GM21360 (cell line): ENCODE measurements around the gene RTRAF.

Experiments
- ATAC-seq: cut with Tn5 transposase; IDR thresholded peaks from one replicate; pipeline ENCODE4 v1.9.1; 2021; ENCODE audit warnings: mild to moderate bottlenecking, moderate library complexity; ENCODE audit not compliant: unreplicated experiment

RTRAF gene

GRCh38 chr14:52020161-52020714 lies 30.9 kb downstream of the RTRAF start:
- no peak for ATAC-seq

GRCh38 chr14:52020866-52021717 lies 31.7 kb downstream of the RTRAF start:
- ATAC-seq = no peak

GRCh38 chr14:52021957-52022600 lies 32.7 kb downstream of the RTRAF start:
- peak; percentile 86 for ATAC-seq

GRCh38 chr14:52023518-52023917 lies 34.2 kb downstream of the RTRAF start:
- no peak for ATAC-seq

- ATAC-seq = no peak
Observed at GRCh38 chr14:52025310-52025709, 36.0 kb downstream of the RTRAF start.

- ATAC-seq = no peak
Observed at GRCh38 chr14:52026017-52026660, 36.8 kb downstream of the RTRAF start.

- ATAC-seq = no peak
Observed at GRCh38 chr14:52026901-52027300, 37.6 kb downstream of the RTRAF start.

- no peak for ATAC-seq
Observed at GRCh38 chr14:52029881-52030280, 40.5 kb downstream of the RTRAF start.

GRCh38 chr14:52031781-52032180 lies 42.4 kb downstream of the RTRAF start:
- ATAC-seq = no peak

GRCh38 chr14:52032204-52032801 lies 43.0 kb downstream of the RTRAF start:
- no peak for ATAC-seq

- ATAC-seq = no peak
Observed at GRCh38 chr14:52033101-52033642, 43.8 kb downstream of the RTRAF start.

GRCh38 chr14:52039124-52039815 lies 49.9 kb downstream of the RTRAF start:
- no peak for ATAC-seq

- no peak for ATAC-seq
Observed at GRCh38 chr14:52040598-52040997, 51.3 kb downstream of the RTRAF start.

GRCh38 chr14:52042371-52043289 lies 53.3 kb downstream of the RTRAF start:
- ATAC-seq = no peak

GRCh38 chr14:52043690-52044089 lies 54.3 kb downstream of the RTRAF start:
- no peak for ATAC-seq

- ATAC-seq = no peak
Observed at GRCh38 chr14:52044791-52045522, 55.6 kb downstream of the RTRAF start.

GRCh38 chr14:52046376-52046917 lies 57.1 kb downstream of the RTRAF start:
- ATAC-seq = no peak

GRCh38 chr14:52048116-52048515 lies 58.8 kb downstream of the RTRAF start:
- no peak for ATAC-seq
